Esophagus muscularis mucosa (tissue), 3 donors: Measurements from ENCODE around the gene RCOR1.

Source experiments
- EP300 ChIP-seq: sonication (generic); formaldehyde crosslinking; IDR thresholded peaks from one replicate; pipeline ENCODE4 v1.6.1; 2017; ENCODE audit warnings: antibody characterized with exemption
- TF ChIP-seq, protein P1 (sequence below), 3 experiments: fragments of 200-600 bp in 2 of 3; fragments of 450-650 bp in 1 of 3; sonication (generic) in 2 of 3; IDR thresholded peaks; one replicate each; pipeline ENCODE4 v1.5.1; 2017 to 2019; ENCODE audit warnings: antibody characterized with exemption in 3 of 3, mild to moderate bottlenecking in 2 of 3, moderate library complexity in 1 of 3

- TF ChIP-seq, protein P1, sequence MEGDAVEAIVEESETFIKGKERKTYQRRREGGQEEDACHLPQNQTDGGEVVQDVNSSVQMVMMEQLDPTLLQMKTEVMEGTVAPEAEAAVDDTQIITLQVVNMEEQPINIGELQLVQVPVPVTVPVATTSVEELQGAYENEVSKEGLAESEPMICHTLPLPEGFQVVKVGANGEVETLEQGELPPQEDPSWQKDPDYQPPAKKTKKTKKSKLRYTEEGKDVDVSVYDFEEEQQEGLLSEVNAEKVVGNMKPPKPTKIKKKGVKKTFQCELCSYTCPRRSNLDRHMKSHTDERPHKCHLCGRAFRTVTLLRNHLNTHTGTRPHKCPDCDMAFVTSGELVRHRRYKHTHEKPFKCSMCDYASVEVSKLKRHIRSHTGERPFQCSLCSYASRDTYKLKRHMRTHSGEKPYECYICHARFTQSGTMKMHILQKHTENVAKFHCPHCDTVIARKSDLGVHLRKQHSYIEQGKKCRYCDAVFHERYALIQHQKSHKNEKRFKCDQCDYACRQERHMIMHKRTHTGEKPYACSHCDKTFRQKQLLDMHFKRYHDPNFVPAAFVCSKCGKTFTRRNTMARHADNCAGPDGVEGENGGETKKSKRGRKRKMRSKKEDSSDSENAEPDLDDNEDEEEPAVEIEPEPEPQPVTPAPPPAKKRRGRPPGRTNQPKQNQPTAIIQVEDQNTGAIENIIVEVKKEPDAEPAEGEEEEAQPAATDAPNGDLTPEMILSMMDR (IDR thresholded peaks at IDR 0.05): peak in 1 of 3 experiments; percentile 62
- no peak for TF ChIP-seq EP300
Measured at GRCh38 chr14:102593061-102593824, 794 bp downstream of the RCOR1 start.
